GM12873 (cell line): ENCODE measurements around the gene DPEP2NB.

Experiments used
- CTCF ChIP-seq: IDR thresholded peaks from 2 replicates; pipeline ENCODE4 v1.5.1; 2012; ENCODE audit warnings: low read depth, mild to moderate bottlenecking, moderate library complexity, low read length, control low read depth; ENCODE audit not compliant: insufficient read depth; ENCODE audit errors: missing control alignments

The DPEP2NB gene

GRCh38 chr16:67975321-67976105, 40.2 kb downstream of the DPEP2NB start:
- no peak for TF ChIP-seq CTCF

DNA sequence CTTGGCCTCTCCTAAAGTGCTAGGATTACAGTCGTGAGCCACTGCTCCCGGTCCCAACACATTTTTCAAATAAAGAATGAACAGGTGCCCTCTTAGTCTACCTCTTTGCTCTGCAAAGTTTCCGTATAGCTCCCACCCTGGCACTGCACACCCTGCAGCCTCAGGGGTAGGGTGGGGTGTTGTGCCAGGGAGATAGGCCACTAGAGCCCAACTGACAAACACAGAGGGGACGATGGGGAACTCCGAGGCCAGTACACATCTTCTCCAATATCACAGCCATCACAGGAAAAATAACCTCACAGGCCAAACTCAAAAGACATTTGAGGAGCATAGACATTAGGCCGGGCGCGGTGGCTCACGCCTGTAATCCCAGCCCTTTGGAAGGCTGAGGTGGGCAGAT, 44.6 kb downstream of the DPEP2NB start:
- no peak for TF ChIP-seq CTCF

GRCh38 chr16:67969254-67970039, 46.3 kb downstream of the DPEP2NB start:
- TF ChIP-seq CTCF: no peak

GRCh38 chr16:67968400-67969253, 47.1 kb downstream of the DPEP2NB start, which contains the start of gene SLC12A4:
Gene SLC12A4 (minus strand): TSS chr16:67968637. CDS start chr16:67968553, 84 bp downstream.
- no peak for TF ChIP-seq CTCF

- TF ChIP-seq CTCF: no peak
These were observed 47.7 kb downstream of the DPEP2NB start for GRCh38 chr16:67967958-67968399.

DNA sequence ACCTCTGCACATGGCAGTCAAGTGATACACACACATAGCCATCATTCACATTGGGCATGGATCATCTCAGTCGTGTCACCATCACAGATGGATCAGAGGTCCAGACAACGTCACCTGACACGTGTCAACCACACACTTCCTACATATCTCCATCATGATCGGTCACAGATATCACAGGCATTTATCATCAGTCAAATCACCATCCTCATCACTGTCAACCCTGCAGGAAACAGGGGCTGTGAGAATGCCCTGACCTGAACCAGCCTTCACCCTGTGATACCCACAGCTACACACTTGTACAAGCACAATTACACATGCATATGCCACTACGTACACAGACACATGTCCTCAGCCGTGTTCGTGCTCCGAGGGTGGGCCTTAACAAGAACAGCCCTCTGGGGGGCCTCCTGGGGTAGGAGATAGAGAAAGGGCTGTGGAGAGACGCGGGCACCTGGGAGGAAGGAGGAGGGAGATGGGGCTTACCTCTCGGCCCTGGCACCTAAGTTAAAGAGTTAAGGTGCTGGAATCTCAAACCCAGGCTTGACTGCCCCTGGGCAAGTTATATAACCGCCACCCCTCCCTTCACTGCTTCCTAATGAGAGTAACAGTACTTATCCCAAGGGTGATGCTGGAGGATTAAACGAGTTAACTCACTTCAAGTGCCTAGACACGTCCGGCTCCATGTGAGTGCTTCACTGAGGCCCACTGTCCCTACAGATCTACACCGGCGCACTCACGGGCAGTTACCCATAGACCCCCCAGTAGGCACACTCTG, 48.3 kb downstream of the DPEP2NB start:
- peak; percentile 23 for TF ChIP-seq CTCF
